GM13977 (cell line): ENCODE measurements around the gene AEBP2.

Source experiments
- DNase-seq: peaks from one replicate; pipeline ENCODE4 v3.0.0; 2012; ENCODE audit warnings: low spot score
- CTCF ChIP-seq: IDR thresholded peaks from 2 replicates; pipeline ENCODE4 v1.5.1; 2012; ENCODE audit warnings: mild to moderate bottlenecking, control low read depth; ENCODE audit not compliant: insufficient read depth; ENCODE audit errors: extremely low read depth, missing control alignments
- in situ Hi-C: fragments of 300-500 bp; cut with MboI; formaldehyde crosslinking; loops from one replicate; pipeline ENCODE4 v1.12.0; 2022; ENCODE audit warnings: low sequenced_read_pairs, low pct_unique_long_range_greater_than_20kb, mixed read lengths, inconsistent platforms; ENCODE audit not compliant: unreplicated experiment

The AEBP2 gene

GRCh38 chr12:19483727-19484126 is 44.4 kb downstream of the AEBP2 start:
- no peak for DNase-seq
- in situ Hi-C loops: no loop called here
- TF ChIP-seq CTCF: no peak

- in situ Hi-C loops: no loop called here
- no peak for DNase-seq
- no peak for TF ChIP-seq CTCF
These were observed 45.4 kb downstream of the AEBP2 start for GRCh38 chr12:19484738-19485137.

GRCh38 chr12:19485240-19485639 is 45.9 kb downstream of the AEBP2 start:
- TF ChIP-seq CTCF: no peak
- no peak for DNase-seq
- in situ Hi-C loops: no loop called here

GRCh38 chr12:19489168-19489567 is 49.9 kb downstream of the AEBP2 start:
- DNase-seq: no peak
- TF ChIP-seq CTCF: no peak
- in situ Hi-C loops: no loop called here

GRCh38 chr12:19490908-19491307 is 51.6 kb downstream of the AEBP2 start:
- in situ Hi-C loops: no loop called here
- DNase-seq: no peak
- TF ChIP-seq CTCF: no peak

GRCh38 chr12:19491863-19492262 is 52.6 kb downstream of the AEBP2 start:
- DNase-seq: no peak
- in situ Hi-C loops: no loop called here
- no peak for TF ChIP-seq CTCF
